Coronary artery (tissue), 2 donors: ENCODE measurements around the gene NDUFV1.
A peak's percentile ranks its signal among the peaks of the same experiment; 100 is the strongest.

Experiments
- DNase-seq: peaks from one replicate; pipeline ENCODE4 v3.0.0-alpha.2; 2017; ENCODE audit warnings: low spot score
- H3K27ac ChIP-seq, 2 donors: fragments of 200-600 bp; sonication (generic); one replicate each; pipeline ENCODE4 v1.5.1; 2016 to 2019
- H3K4me3 ChIP-seq: fragments of 200-600 bp; sonication (generic); 2 replicates; pipeline ENCODE4 v1.5.1; 2016; ENCODE audit warnings: mild to moderate bottlenecking, moderate library complexity
- CTCF ChIP-seq: fragments of 200-600 bp; sonication (generic); IDR thresholded peaks from one replicate; pipeline ENCODE4 v1.5.1; 2019; ENCODE audit warnings: antibody characterized with exemption

The NDUFV1 gene

GRCh38 chr11:67609316-67609715 lies 2.6 kb downstream of the NDUFV1 start:
- no peak for DNase-seq
- TF ChIP-seq CTCF: no peak
- Histone ChIP-seq H3K4me3 (no peak overlapping the region), H3K27ac (no peak overlapping the region)

- Histone ChIP-seq H3K27ac (no peak overlapping the region), H3K4me3 (no peak overlapping the region)
- no peak for TF ChIP-seq CTCF
- DNase-seq: no peak
These were observed 3.6 kb downstream of the NDUFV1 start for GRCh38 chr11:67610302-67610868.

- no peak for DNase-seq
These were observed 4.4 kb downstream of the NDUFV1 start for GRCh38 chr11:67611165-67611564.

GRCh38 chr11:67611704-67612587 lies 5.2 kb downstream of the NDUFV1 start:
- no peak for DNase-seq

More at GRCh38 chr11:67611165-67611564, 4.4 kb downstream of the NDUFV1 start:
- TF ChIP-seq CTCF: no peak
- Histone ChIP-seq H3K27ac (no peak overlapping the region), H3K4me3 (no peak overlapping the region)

GRCh38 chr11:67612751-67613150 lies 6.0 kb downstream of the NDUFV1 start:
- TF ChIP-seq CTCF: no peak
- no peak overlapping the region for H3K27ac ChIP-seq
- H3K4me3 ChIP-seq: no peak overlapping the region
- peak; percentile 70 for DNase-seq

More at GRCh38 chr11:67611704-67612587, 5.2 kb downstream of the NDUFV1 start:
- no peak overlapping the region for H3K27ac ChIP-seq
- no peak overlapping the region for H3K4me3 ChIP-seq
- TF ChIP-seq CTCF: no peak

GRCh38 chr11:67613313-67613959 lies 6.7 kb downstream of the NDUFV1 start:
- H3K4me3 ChIP-seq: peak overlapping the region; percentile 71
- peak; percentile 72 for DNase-seq
- H3K27ac ChIP-seq: peak overlapping the region in 1 of 2 donors; percentile 70
- TF ChIP-seq CTCF: no peak
